ENCODE results near the gene IL6R.
A peak's percentile ranks its signal among the peaks of the same experiment; 100 is the strongest.
"Not testable (repeated sequence)": the region's sequence is repeated elsewhere in the genome, so short reads cannot be mapped to it uniquely, and the experiment has no call there.

IL6R gene

DNA sequence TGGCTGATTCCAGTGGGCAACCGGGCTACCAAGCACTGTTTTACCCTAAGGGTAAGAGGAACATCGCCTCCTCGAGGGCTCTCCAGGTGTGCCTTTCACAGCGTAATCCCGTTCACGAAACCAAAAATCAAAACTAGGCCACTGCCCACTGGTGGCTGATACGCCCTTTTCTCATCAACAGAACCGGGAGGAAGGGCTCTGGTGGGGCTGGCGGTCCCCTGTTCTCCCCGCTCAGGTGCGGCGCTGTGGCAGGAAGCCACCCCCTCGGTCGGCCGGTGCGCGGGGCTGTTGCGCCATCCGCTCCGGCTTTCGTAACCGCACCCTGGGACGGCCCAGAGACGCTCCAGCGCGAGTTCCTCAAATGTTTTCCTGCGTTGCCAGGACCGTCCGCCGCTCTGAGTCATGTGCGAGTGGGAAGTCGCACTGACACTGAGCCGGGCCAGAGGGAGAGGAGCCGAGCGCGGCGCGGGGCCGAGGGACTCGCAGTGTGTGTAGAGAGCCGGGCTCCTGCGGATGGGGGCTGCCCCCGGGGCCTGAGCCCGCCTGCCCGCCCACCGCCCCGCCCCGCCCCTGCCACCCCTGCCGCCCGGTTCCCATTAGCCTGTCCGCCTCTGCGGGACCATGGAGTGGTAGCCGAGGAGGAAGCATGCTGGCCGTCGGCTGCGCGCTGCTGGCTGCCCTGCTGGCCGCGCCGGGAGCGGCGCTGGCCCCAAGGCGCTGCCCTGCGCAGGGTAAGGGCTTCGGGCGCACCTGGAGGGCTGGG lies at the start of gene IL6R:
IL6R (plus strand) TSS at position 360 of the 763 bp plus-strand sequence; CDS start at position 647, 287 bp downstream.
- peak; percentile 76 to 80 for DNase-seq

DNA sequence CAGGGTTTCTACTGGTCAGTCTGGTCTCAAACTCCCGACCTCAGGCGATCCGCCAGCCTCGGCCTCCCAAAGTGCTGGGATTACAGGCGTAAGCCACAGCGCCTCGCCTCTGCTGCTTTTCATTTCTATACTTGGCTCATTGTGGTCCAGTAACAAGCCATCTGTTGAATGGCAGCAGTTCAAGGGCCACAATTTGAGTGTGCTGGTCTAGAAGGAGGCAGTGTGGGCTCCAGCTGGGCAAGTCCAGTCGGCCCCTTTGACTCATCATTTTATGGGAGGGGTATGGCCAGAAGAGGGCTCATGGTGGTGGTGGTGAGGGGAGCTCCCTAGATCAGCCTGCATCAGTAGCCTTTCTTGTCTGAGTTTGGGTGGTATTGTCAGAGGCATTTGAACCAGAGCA lies 46.6 kb upstream of the IL6R start:
- DNase-seq = no peak

DNA sequence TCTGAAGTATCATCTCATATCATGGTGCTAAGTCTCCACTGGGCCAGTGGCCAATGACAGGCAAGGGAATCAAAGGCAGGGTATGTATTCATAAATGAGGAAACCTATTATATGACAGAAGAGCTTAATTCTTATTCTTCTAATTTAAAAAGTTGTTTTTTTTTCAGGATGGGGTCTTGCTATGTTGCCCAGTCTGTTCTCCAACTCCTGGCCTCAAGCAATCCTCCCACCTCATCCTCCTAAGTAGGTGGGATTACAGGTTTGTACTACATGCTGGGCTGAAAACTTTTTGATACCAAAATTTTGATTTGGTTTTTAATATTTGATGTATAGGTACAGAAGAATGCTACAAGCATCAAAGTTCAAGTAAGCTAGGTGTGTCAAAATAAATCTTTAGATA lies 44.9 kb upstream of the IL6R start:
- no peak for DNase-seq

DNA sequence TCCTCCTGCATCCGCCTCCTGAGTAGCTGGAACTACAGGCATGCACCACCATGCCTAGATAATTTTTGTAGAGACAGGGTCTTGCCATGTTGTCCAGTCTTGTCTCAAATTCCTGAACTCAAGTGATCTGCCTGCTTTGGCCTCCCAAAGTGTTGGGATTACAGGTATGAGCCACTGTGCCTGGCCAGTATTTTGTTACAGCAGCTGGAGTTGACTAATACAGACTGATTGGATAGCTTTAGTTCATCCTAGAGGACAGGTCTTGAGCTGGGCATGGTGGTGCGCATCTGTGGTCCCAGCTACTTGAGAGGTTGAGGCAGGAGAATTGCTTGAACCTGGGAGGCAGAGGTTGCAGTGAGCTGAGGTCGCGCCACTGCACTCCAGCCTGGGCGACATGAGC lies 44.3 kb upstream of the IL6R start:
- DNase-seq = not testable (repeated sequence)

DNA sequence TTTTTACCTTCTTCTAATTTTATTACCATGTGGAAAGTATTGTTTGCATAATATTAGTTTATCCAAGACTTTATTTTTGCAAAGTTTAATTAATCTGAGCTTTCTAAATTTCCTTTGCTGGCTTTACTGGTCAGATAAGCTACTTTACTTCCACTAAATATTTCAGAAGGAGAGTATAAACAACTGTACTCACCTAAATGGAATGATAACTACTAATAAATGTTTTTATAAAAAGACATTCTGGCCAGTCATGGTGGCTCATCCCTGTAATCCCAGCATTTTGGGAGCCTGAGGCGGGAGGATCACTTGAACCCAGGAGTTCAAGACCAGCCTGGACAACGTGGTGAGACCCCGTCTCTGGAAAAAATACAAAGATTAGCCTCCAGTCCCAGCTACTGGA lies 43.8 kb upstream of the IL6R start:
- no peak for DNase-seq

DNA sequence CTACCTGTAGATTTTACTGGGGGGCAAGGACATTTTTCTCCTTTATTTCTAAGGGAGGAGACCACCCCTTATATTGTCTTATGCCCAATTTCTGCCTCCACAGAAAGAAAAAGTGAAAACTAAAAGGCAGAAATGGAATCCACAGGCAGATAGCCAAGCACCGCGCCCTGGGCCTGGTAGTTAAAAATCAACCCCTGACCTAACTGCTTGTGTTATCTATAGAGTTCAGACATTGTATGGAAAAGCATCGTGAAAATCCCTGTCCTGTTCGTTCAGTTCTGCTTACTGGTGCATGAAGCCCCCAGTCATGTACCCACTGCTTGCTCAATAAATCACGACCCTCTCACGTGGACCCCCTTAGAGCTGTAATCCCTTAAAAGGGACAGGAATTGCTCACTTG lies 33.7 kb upstream of the IL6R start:
- no peak for DNase-seq

DNA sequence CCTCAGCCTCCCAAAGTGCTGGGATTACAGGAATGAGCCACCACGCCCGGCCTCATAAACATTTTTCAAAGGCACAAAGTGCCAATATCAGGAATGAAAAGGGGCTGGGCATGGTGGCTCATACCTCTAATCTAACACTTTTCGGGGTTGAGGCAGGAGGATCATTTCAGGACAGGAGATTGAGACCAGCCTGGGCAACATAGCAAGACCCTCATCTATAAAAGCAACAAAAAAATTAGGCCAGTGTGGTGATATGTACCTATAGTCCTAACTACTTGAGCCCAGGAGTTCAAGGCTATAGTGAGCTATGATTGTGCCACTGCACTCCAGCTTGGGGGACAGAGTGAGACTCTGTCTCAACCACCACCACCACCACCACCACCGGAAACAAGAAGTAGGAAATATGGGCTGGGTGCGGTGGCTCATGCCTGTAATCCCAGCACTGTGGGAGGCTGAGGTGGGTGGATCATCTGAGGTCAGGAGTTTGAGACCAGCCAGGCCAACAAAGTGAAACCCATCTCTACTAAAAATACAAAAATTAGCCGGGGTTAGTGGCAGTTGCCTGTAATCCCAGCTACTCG lies 31.3 kb upstream of the IL6R start:
- DNase-seq = peak; percentile 53 to 60

DNA sequence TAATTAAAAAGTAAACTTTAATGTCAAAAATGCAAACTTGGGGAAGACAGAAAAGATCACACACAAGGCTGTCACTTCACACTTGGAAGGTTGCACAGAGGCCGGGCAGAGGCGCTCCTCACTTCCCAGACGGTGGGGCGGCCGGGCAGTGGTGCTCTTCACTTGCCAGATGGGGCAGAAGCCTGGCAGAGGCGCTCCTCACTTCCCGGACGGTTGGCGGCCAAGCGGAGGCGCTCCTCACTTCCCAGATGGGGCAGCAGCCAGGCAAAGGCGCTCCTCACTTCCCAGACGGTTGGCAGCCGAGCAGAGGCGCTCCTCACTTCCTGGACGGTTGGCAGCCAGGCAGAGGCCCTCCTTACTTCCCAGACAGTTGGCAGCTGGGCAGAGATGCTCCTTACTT lies 25.8 kb upstream of the IL6R start:
- DNase-seq = no peak

DNA sequence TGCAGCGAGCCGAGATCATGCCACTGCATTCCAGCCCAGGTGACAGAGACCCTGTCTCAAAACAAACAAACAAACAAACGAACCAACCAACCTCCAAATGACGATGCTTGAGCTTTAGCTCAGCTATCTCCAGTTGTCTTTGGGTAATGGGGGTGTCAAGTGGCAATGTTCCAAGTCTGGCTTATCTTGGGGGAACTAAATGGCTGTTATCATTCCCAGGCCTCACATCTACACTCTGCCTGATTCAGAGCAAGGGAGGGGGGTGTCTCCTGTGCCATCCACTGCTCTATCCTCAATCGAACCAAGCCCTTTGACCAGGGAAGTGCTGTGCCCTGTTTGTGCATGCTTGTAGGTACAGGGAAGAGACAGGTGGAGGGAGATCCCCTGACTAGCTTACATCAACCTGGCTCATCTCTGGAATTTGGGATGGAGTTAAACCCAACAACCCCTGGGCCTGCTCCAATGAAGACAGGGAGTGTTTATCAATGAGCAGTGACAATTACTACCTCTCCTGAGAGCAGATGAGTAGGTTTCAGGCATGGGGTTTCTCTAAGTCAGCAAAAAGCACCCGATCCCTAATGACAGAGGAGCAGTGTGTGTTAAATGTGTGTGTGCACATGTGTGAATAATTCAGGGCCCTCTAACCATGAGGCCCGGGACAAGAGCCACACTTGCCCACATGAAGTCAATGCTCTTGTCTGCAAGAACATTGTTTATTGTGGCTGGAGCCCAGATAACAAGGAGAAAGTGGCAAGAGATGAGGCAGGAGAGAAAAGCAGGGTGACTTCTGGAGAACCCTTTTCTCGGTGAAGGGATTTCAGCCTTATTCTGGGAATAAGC lies 20.3 kb upstream of the IL6R start:
- no peak for DNase-seq

DNA sequence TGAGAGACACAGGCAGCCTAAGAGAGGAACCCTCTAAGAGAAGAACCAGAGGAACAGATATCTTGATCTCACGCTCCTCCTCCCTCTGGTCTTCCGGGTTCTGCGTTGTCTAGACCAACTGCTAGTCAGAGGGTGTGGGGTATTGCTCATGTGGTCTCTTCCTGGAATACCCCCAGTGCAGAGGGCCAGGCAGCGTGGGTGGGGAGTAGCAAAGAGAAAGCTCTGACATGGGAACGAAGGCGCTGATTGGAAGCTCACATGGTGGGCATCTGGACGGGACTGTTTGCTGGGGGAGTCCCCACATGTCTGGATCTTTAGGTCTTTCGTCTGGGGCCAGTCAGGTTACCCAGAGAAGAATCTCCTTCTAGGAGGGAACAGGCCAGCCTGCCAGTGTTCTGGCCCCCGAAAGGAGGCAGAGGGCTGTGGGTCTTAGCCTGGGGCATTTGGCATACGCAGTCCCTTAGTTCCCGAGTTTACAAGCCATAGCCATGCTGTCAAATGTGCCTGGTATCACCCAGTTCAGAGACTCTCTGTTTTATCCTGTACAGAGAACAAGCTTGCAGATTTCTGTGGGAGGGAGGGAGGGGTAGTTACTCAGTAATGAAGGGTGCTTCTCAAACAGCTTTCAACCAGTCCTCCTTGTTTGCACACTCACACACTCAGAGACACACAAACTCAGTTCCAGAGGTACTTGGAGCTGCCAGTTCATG lies 18.3 kb upstream of the IL6R start:
- peak; percentile 88 to 89 for DNase-seq

DNA sequence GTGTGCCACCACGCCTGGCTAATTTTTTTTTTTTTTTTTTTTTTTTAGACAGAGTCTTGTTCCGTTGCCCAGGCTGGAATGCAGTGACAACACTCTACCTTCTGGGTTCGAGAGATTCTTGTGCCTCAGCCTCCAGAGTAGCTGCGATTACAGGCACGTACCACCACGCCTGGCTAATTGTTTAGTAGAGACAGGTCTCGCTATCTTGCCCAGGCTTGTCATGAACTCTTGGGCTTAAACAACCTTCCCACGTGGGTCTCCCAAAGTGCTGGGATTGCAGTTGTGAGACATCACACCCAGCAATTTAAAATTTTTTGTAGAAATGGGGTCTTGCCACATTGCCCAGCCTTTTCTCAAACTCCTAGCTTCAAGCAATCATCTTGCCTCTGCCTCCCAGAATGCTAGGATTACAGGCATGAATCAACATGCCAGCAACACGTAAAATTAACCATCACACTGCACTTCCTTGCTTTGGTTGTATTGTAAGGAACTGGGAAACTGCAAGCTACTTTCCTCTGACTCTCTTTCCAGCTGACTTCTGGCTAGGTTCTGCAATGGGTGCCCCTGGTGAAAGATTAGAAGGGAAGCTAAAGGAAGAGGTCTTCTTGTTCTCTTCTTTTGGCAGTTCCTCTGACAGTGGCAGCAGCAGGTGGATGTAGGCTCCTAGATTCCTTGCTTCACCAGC lies 13.9 kb upstream of the IL6R start:
- no peak for DNase-seq

DNA sequence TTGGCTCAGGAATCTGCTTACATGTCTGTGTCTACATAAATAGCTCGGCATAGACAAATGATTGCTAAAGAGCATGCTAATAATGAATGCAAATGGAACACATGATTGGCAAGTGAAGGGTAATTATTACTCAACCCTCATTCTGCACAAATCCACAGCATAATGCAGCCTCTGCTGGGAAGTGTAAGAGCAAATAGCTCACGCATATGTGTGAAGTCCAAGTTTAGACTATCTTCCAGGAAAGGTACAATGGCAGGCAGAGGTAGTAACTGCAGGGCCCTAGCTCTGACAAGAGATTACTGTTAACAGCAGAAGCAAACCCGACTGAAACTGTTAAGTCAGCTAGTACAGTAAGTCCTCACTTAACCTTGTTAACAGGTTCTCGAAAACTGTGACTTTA lies 7.0 kb upstream of the IL6R start:
- DNase-seq = no peak

DNA sequence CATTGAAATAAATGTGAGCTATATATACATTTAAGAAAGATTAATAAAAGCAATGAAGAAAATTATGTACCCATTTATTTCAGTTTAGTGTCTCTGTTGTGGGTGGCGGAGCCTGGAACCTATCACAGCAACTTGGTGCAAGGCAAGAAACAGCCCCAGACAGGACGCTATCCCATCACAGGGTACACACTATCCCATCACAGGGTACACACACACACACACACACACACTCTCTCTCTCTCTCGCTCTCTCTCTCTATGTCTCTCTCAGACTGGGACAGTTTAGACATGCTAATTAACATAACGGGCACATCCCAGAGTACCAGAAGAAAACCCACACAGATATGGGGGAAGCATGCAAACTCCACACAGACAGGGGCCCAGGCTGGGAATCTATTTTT lies 6.5 kb upstream of the IL6R start:
- DNase-seq = no peak

DNA sequence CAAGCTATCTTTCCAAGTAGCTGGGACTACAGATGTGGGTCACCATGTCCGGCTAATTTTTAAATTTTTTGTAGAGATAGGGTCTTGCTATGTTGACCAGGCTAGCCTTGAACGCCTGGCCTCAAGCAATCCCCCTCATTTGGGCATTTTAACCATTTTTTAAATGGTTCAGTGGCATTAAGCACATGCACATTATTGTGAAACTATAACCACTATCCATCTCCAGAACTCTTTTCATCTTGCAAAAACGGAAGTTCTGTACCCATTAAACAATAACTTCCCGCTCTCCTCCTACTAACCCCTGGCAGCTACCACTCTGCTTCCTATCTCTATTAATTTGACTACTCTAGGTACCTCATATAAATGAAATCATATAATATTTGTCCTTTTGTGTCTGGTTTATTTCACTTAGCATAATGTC lies 4.8 kb upstream of the IL6R start:
- DNase-seq = no peak

DNA sequence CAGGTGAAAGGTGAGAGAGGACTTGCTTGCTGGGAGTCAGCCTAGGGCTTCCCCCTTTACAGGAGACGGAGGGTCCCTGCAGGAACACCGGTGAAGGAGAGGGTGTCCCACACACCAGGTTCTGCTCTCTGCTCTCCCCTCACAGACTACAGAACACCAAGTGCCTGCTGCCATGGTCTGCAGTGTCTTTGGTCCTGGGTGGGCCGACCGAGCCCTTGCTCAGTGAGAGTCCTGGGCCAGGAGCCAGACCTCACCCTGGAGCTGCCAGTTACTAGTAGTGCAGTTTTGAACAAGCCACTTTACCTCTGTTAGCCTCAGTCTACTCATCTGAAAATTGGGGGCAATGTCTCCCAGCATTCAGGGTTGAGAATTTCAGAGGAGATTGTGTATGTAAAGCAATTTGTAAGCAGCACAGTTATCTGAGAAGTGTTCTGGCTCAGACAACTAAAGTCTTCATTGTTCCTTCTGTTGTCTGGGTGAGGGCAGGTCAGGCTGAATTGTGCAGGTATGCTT lies 2.7 kb upstream of the IL6R start:
- no peak for DNase-seq

DNA sequence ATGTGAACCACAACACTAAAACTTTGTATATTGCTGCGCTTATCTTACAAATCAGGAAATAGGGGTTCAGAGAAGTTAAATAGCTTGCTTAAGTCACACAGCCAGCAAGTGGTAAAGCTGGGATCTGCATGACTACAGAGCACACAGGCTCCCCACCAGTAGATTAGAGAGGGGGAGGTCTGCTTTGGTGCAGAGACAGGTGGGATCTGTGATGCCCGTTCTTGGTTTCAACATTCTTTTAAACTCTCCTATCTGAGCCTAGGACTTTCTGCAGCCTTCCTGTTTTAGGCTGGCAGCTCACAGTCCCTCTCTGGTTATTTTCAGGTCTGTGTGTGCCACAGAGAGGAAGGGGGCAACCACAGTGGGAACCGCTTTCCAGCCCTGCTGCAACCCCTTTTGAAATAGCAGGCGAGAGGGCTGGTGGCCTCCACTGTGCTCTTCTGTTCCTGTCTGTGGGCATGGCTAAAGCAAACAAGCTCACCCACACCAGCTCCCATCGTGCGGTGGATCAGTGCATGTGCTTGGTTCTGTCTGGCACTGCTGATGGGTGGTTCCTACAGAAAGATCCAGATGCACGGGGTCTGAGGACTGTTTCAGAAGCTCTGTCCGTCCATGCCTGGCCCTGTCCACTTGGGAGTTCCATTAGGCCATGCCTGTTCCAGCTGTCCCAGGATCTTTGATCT lies 1.7 kb upstream of the IL6R start:
- DNase-seq = peak in 1 of 2 experiments; percentile 57

DNA sequence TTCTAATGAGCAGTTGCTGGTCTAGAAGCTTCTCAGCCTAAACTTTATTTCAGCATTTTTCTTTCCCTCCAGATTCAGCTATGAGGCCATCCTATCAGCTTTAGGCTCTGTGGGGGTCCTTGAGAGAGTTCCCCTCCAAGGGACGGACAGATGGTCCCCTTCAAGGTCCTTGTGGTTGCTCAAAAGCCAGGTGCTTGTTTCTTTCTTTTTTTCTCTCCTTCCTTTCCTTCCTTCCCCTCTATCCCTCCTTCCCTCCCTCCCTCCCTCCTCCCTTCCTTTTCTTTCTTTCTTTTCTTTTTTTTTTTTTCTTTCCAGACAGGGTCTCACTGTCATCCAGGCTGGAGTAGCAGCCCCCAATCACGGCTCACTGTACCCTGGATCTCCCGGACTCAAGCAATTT lies 1.2 kb upstream of the IL6R start:
- DNase-seq = no peak

DNA sequence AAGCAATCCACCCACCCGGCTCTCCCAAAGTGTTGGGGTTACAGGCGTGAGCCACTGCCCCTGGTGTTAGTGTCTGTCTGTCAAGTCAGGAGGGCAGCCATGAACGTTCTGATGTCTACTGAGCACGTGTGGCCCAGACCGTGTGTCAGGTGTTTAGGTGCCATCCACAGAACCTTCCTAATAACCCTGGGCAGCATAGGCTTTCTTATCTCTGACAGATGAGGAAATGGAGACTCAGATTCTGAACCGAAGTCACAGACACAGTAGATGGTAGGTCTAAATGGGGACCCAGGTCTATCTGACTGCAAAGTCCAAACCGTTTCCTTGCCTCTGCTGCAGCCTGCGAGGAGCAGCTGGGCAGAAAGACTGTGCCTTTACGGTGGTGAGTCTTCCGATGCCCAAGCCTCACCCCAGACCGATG lies 622 bp upstream of the IL6R start:
- DNase-seq = peak in 1 of 2 experiments; percentile 44

DNA sequence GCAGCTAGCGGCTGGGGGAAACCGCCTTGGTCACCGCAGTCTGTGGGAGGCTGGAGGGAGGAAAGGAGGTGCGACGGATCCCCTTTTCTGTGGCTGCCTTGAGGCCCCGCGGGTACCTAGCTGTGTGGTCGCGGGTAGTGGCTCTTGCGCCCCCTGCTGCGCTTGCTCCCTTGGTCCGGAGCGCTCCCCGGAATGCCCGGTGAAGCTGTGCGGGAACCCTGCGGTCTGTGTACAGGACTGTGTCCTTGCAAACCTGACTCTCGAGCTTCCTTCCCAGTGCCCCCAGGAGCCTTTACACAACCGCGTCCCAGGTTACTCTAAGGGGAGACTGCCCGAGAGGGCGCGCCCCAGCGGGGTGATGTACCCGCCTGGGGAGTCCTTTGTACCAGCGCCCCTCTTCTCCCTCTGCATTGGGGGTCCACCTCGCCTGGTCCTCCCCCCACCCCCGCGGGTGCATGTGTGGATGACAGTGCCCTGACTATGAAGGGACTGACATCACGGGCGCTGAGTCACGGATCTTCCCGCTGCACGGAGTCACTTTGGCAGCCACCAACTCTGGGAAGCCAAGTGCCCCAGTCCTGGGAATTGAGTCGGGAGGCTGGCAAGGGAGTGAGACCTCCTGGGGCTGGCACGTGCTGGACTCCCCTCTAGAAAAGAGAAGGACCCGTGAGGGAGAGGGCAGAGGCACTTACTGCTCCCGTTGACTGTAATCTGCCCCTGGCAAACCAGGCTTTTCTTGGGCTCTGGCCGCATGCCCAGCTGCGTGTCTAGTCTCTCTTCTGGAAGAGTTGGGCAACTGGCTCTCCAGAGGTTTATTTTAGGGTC lies 816 bp downstream of the IL6R start:
- peak; percentile 80 to 81 for DNase-seq

DNA sequence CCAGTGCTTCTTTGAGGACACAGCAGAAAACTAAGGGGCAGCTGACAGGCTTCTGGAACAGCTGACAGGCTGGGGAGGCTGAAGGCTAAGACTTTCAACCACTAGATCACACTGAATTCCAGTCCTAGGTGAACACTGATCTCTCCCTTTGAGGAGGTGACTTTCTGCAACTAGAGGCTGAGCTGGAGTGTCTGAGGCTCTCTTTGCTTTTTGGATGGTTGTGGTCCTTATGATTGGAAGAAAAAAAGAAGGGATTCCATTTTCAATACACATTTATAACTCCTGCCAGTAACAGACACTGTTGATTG lies 1.4 kb downstream of the IL6R start:
- DNase-seq = peak in 1 of 2 experiments; percentile 42

DNA sequence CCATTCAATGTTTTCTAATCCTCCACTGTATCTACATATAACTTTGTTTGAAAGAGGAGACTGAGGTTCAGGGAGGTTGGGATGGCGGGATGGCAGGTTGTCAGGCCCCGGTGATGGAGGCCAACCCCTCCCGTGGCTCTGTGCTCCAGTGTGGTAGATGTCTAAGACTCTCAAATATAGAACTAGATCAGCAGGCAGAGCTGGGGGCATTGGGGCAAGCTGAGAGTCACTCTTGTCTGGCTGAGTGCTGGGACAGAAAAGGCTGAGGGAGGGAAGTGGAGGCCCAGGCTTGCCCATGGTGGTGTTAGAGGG lies 1.7 kb downstream of the IL6R start:
- no peak for DNase-seq
